ENCODE results near the gene CCDC148.
"Not testable (repeated sequence)": the region's sequence is repeated elsewhere in the genome, so short reads cannot be mapped to it uniquely, and the experiment has no call there.

The CCDC148 gene

DNA sequence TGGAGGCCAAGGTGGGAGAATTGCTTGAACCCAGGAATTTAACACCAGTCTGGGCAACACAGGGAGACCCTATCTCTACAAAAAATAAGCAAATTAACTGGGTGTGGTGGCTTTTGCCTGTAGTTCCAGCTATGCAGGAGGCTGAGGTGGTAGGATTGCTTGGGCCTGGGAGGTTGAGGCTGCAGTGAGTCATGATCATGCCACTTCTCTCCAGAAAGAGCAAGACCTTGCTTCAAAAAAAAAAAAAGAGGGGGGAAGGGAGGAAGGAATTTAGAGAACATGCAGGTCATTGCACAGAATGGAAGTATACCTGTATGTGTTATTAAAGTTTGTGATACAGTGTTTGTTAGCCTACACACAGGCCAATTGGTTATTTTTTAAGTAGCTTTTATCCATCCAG lies 26.0 kb upstream of the CCDC148 start:
- no peak for DNase-seq (ENCODE audit: low spot score)

GRCh38 chr2:158481116-158481515 lies 24.6 kb upstream of the CCDC148 start:
- DNase-seq (ENCODE audit: low spot score) = no peak

DNA sequence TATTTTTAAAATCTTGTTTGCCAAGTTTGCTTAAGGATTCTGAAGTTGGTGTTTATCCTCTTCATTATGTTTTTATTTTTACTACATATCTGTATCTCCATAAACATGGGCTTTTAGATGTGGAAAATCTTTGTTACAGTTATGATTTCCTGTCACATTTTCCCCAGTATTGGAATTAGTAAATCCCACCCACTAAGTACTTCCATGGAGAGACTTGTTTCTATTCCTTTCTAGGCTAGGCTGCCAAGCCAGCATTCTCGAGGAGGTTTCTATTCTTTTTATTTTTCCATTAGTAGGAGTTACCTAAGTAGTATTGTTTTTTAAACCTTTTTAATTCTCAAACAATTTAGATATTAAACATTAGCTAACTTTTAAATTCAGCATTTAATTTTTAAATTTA lies 22.3 kb upstream of the CCDC148 start:
- DNase-seq (ENCODE audit: low spot score) = no peak

DNA sequence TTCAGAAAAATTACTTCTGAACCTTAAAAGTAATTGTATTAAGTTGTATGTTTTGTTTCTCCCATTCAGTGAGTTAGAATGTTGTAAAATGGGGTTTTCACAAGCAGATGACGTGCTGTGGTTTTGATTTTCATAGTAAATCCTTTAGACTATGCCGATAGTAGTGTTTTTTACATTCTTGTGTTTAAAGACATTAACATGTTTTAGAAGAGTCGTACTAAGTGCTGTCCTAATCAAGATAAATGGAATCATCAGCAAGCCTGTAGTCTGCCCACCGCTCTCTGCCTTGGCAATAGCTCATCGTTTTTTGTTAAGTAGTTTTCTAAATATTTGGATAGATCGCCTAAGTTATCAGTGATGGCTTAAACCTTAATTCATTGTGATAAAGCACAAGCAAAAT lies 21.7 kb upstream of the CCDC148 start:
- DNase-seq (ENCODE audit: low spot score) = no peak

DNA sequence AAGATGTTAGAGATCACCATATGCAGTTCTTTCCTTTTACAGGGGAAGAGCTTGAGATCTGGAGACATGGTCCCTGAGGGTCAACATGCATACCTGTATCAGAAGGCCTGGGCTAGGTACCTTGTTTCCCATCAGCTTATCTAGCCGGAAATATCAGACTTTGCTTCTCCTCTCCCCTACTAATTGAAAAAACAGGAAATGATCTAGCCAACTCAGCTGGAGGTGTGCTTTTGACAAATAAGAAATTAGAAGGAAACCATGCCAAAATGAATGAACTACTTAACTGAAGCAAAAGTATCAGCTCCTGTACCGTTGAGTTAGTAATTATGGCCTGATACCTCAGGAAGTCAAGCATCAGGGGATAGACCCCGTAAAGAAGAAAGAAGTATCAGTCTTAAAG lies 20.6 kb upstream of the CCDC148 start:
- DNase-seq (ENCODE audit: low spot score) = no peak

DNA sequence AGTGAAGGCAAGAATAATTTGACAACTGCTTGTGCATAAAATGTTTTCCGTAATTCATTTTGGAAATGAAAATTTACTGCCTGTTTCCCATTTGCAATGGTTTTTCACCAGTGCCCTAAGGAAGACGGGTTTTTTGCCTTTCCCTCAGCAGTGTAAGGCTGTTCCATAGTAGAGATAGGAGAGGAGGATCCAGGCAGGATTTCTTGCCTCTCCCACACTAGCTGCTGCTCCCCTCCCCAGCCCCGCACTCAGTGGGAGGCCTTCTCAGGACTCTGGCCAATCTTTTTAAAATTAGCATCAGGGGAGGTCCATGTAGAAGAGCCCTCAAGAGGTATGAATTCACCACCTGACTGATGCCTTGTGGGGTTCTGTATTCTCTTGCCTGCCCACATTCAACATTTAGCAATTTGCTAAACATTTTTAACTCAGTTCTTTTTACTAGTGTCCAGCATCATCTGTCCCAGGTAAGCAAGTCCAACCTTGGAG lies 18.0 kb upstream of the CCDC148 start:
- not testable (repeated sequence) for DNase-seq (ENCODE audit: low spot score)

GRCh38 chr2:158473719-158474392 lies 17.3 kb upstream of the CCDC148 start:
- no peak for DNase-seq (ENCODE audit: low spot score)

- DNase-seq (ENCODE audit: low spot score) = not testable (repeated sequence)
Measured at GRCh38 chr2:158473300-158473699, 16.7 kb upstream of the CCDC148 start.

DNA sequence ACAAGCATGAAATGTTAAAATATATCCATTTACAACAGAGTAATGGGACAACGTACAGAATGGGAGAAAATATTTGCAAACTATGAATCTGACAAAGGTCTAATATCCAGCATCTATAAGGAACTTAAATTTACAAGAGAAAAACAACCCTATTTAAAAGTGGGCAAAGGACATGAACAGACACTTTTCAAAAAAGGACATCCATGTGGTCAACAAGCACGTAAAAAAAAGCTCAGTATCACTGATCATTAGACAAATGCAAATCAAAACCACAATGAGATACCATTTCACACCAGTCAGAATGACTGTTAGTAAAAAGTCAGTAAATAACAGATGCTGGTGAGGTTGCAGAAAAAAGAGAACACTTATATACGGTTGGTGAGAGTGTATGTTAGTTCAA lies 16.3 kb upstream of the CCDC148 start:
- not testable (repeated sequence) for DNase-seq (ENCODE audit: low spot score)

GRCh38 chr2:158467248-158467647 lies 10.7 kb upstream of the CCDC148 start:
- DNase-seq (ENCODE audit: low spot score) = no peak

GRCh38 chr2:158464426-158465281 lies 8.1 kb upstream of the CCDC148 start:
- no peak for DNase-seq (ENCODE audit: low spot score)

- DNase-seq (ENCODE audit: low spot score) = no peak
Measured at GRCh38 chr2:158463496-158464095, 7.0 kb upstream of the CCDC148 start.

- no peak for DNase-seq (ENCODE audit: low spot score)
Measured at GRCh38 chr2:158460632-158461297, 4.2 kb upstream of the CCDC148 start.

GRCh38 chr2:158459161-158460003 lies 2.8 kb upstream of the CCDC148 start:
- DNase-seq (ENCODE audit: low spot score) = no peak

GRCh38 chr2:158458617-158458920 lies 2.0 kb upstream of the CCDC148 start:
- no peak for DNase-seq (ENCODE audit: low spot score)

GRCh38 chr2:158457826-158458616 lies 1.5 kb upstream of the CCDC148 start:
- peak; percentile 44 for DNase-seq (ENCODE audit: low spot score)

DNA sequence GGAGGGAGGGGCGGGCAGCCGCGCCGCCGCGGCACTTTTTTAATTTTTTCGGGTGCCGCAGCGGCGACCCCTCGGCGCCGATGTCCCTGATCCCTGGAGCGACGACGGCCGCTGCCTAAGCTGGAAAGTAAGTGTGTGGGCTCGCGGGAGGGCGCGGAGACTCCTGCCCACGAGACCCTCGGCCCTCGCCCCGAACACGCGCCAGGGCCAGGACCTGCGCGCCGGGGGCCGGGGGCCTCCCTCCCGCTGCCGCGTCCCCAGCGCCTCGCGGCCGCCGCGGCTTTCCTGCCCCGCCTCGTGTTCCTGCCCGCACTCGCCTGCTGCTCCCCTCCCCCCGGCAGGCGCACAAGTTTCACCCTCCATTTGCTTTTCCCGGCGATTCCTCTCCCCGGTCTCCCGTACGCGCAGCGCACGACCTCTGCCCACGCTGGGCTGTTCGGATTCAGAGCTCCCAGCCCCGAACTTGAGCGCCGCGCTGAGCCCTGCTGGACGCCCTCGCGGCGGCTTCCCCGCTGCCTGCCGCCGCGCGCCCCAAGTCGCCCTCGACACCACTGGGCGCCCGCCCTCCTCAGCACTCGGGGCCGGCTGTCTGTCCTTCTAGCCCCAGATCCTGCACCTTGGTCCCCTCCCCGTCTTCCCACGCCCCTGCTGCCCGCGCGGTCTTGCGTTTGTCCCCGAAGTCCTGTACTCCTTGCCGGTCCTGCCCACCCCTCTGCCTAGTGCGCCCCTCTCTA lies 706 bp upstream of the CCDC148 start:
- peak; percentile 26 for DNase-seq (ENCODE audit: low spot score)

DNA sequence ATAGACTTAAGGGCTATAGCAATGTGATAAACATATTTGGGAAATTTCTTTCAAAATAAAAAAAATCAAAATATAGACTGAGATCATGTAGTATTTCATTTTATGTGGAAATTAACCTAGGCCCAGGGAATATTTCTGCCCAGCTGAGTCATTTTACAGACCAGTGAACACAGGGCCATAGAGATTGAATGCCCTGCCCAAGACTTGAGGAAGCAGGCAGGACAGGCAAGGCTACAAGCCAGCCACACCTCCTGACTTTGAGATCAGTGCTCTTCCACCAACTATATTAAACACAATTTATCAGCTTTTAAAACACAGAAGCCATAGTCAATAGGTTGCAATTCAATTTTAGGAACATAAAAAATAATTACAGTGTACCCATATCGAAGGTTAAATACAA lies 12.9 kb downstream of the CCDC148 start:
- no peak for DNase-seq (ENCODE audit: low spot score)

DNA sequence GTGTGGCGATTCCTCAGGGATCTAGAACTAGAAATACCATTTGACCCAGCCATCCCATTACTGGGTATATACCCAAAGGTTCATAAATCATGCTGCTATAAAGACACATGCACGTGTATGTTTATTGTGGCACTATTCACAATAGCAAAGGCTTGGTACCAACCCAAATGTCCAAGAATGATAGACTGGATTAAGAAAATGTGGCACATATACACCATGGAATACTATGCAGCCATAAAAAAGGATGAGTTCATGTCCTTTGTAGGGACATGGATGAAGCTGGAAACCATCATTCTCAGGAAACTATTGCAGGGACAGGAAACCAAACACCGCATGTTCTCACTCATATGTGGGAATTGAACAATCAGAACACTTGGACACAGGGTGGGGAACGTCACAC lies 17.5 kb downstream of the CCDC148 start:
- not testable (repeated sequence) for DNase-seq (ENCODE audit: low spot score)

GRCh38 chr2:158433716-158434115 lies 22.8 kb downstream of the CCDC148 start:
- DNase-seq (ENCODE audit: low spot score) = not testable (repeated sequence)

All from hematopoietic multipotent progenitor cell treated with erythropoietin and hydrocortisone succinate and interleukin-3 and kit ligand, for 17 days (in vitro differentiated cells).